H1 (cell line): ENCODE results near the gene CIB2. TPM values are rescaled to one million over a fixed set of nuclear protein-coding genes. Genes with fewer than 3 reads are reported as not detected.

Experiments
- CTCF ChIA-PET: fragments of 300-600 bp; sonication (Branson Sonifier 250); formaldehyde crosslinking; loops from one replicate; lab custom pipeline; 2021; ENCODE audit not compliant: partially characterized antibody; lab: Charles Lee
- POLR2A ChIA-PET: fragments of 300-600 bp; sonication (Branson Sonifier 250); formaldehyde crosslinking; loops from one replicate; lab custom pipeline; 2021; ENCODE audit warnings: inconsistent platforms; ENCODE audit not compliant: partially characterized antibody; lab: Charles Lee
- DNase-seq, 2 experiments: peaks; one replicate each; pipeline versions ENCODE4 v3.0.0 to v3.0.0-alpha.2; 2010 to 2022; ENCODE audit warnings: low spot score in 2 of 2, low read depth in 1 of 2, mixed read lengths in 1 of 2
- FAIRE-seq: peaks from 2 replicates; lab custom pipeline; 2011; peaks lifted over from hg19 to GRCh38; lab: Jason Lieb, UNC
- H2AFZ ChIP-seq: 2 replicates; pipeline ENCODE4 v1.8.1; 2012; ENCODE audit warnings: low read length, inconsistent platforms
- H2AK5ac ChIP-seq: 2 replicates; pipeline ENCODE4 v1.6.1; 2013; ENCODE audit warnings: low read depth, low read length
- H2BK120ac ChIP-seq: replicated peaks from 2 replicates; pipeline ENCODE3; 2013; ENCODE audit warnings: low read depth, low read length, inconsistent platforms
- H2BK12ac ChIP-seq: 2 replicates; pipeline ENCODE4 v1.6.1; 2013; ENCODE audit warnings: low read depth, low read length
- H2BK15ac ChIP-seq: 2 replicates; pipeline ENCODE4 v1.6.1; 2013; ENCODE audit warnings: low read length
- H2BK20ac ChIP-seq: 2 replicates; pipeline ENCODE4 v1.6.1; 2013; ENCODE audit warnings: low read length
- H2BK5ac ChIP-seq: 2 replicates; pipeline ENCODE4 v1.6.1; 2013; ENCODE audit warnings: low read depth, low read length
- H3K14ac ChIP-seq: 2 replicates; pipeline ENCODE4 v1.6.1; 2013; ENCODE audit warnings: inconsistent platforms; ENCODE audit not compliant: insufficient read length
- H3K18ac ChIP-seq: 2 replicates; pipeline ENCODE4 v1.6.1; 2013; ENCODE audit warnings: low read length; ENCODE audit errors: extremely low read depth
- H3K23ac ChIP-seq: 2 replicates; pipeline ENCODE4 v1.6.1; 2013; ENCODE audit warnings: inconsistent platforms; ENCODE audit not compliant: insufficient read length
- H3K23me2 ChIP-seq: 2 replicates; pipeline ENCODE4 v1.6.1; 2013; ENCODE audit warnings: low read depth, low read length
- H3K27ac ChIP-seq: 2 replicates; pipeline ENCODE4 v1.6.1; 2011; ENCODE audit warnings: low read depth, low read length, inconsistent platforms
- H3K27me3 ChIP-seq, 4 experiments: replicated peaks in 1 of 4; 1 replicate in 1 of 4; 2 replicates in 3 of 4; pipeline versions ENCODE4 v1.6.1 to v1.8.1; 2011 to 2013; ENCODE audit warnings: low read length in 3 of 4, mild to moderate bottlenecking in 3 of 4, inconsistent platforms in 2 of 4, mixed read lengths in 2 of 4, moderate library complexity in 1 of 4; ENCODE audit not compliant: control insufficient read depth in 3 of 4, insufficient read depth in 3 of 4; ENCODE audit errors: extremely low read depth in 1 of 4
- H3K36me3 ChIP-seq, 4 experiments: 2 replicates each; pipeline versions ENCODE4 v1.6.1 to v1.8.1; 2011 to 2013; ENCODE audit warnings: mild to moderate bottlenecking in 4 of 4, low read length in 3 of 4, moderate library complexity in 2 of 4, control low read depth in 1 of 4, inconsistent platforms in 1 of 4; ENCODE audit not compliant: insufficient read depth in 4 of 4, control insufficient read depth in 2 of 4
- H3K4ac ChIP-seq: replicated peaks from 2 replicates; pipeline ENCODE3; 2013; ENCODE audit warnings: low read length, low read depth, mixed read lengths, inconsistent platforms; ENCODE audit not compliant: insufficient read length
- H3K4me1 ChIP-seq, 4 experiments: replicated peaks in 1 of 4; 1 replicate in 1 of 4; 2 replicates in 3 of 4; pipeline versions ENCODE4 v1.6.1 to v1.8.1; 2011 to 2013; ENCODE audit warnings: low read length in 3 of 4, inconsistent platforms in 2 of 4, mixed read lengths in 1 of 4; ENCODE audit not compliant: insufficient read depth in 4 of 4, control insufficient read depth in 3 of 4
- H3K4me2 ChIP-seq, 2 experiments: 2 replicates each; pipeline versions ENCODE4 v1.6.1 to v1.8.1; 2011 to 2013; ENCODE audit warnings: low read depth in 2 of 2, low read length in 2 of 2, control low read depth in 1 of 2, inconsistent platforms in 1 of 2, mild to moderate bottlenecking in 1 of 2; ENCODE audit not compliant: insufficient read depth in 1 of 2
- H3K4me3 ChIP-seq, 4 experiments: fragments of 200-600, 300-600 bp in 1 of 4; sonication (generic), shearing (Covaris generic), sonication (Bioruptor Twin) in 1 of 4; 2 replicates each; pipeline versions ENCODE4 v1.5.1 to v1.8.1; 2011 to 2016; ENCODE audit warnings: low read length in 4 of 4, low read depth in 3 of 4, control low read depth in 2 of 4, inconsistent platforms in 2 of 4, mild to moderate bottlenecking in 2 of 4, mixed read lengths in 1 of 4, moderate library complexity in 1 of 4; ENCODE audit not compliant: insufficient read depth in 2 of 4; ENCODE audit errors: extremely low read depth in 1 of 4
- H3K56ac ChIP-seq: replicated peaks from 2 replicates; pipeline ENCODE3; 2013; ENCODE audit warnings: low read depth, mild to moderate bottlenecking, mixed read lengths, low read length, inconsistent platforms; ENCODE audit not compliant: insufficient read length
- H3K79me1 ChIP-seq: 2 replicates; pipeline ENCODE4 v1.6.1; 2013; ENCODE audit warnings: low read depth, low read length, control low read depth
- H3K79me2 ChIP-seq, 2 experiments: 2 replicates each; pipeline versions ENCODE4 v1.6.1 to v1.8.1; 2012 to 2013; ENCODE audit warnings: low read length in 2 of 2, mild to moderate bottlenecking in 2 of 2, inconsistent platforms in 1 of 2; ENCODE audit not compliant: insufficient read depth in 2 of 2, control insufficient read depth in 1 of 2
- H3K9ac ChIP-seq, 4 experiments: replicated peaks in 1 of 4; 1 replicate in 1 of 4; 2 replicates in 3 of 4; pipeline versions ENCODE4 v1.6.1 to v1.8.1; 2011 to 2013; ENCODE audit warnings: low read depth in 3 of 4, low read length in 3 of 4, control low read depth in 2 of 4, mild to moderate bottlenecking in 2 of 4, moderate library complexity in 2 of 4, inconsistent platforms in 1 of 4; ENCODE audit errors: extremely low read depth in 1 of 4
- H3K9me3 ChIP-seq, 2 experiments: 2 replicates each; pipeline versions ENCODE4 v1.6.1 to v1.8.1; 2012 to 2013; ENCODE audit warnings: mild to moderate bottlenecking in 2 of 2, moderate library complexity in 2 of 2, control low read depth in 1 of 2, inconsistent platforms in 1 of 2, low read depth in 1 of 2, low read length in 1 of 2, mixed read lengths in 1 of 2; ENCODE audit not compliant: insufficient read depth in 2 of 2
- H4K20me1 ChIP-seq, 2 experiments: replicated peaks in 1 of 2; 2 replicates each; pipeline versions ENCODE3 to v1.8.1; 2011 to 2013; ENCODE audit warnings: inconsistent platforms in 2 of 2, low read length in 2 of 2, mild to moderate bottlenecking in 1 of 2; ENCODE audit not compliant: insufficient read depth in 2 of 2, control insufficient read depth in 1 of 2
- H4K5ac ChIP-seq: 2 replicates; pipeline ENCODE4 v1.6.1; 2013; ENCODE audit warnings: low read length, low read depth, mixed read lengths, inconsistent platforms; ENCODE audit not compliant: insufficient read length
- H4K8ac ChIP-seq: 2 replicates; pipeline ENCODE4 v1.8.0; 2013; ENCODE audit warnings: mild to moderate bottlenecking, moderate library complexity, low read length, inconsistent platforms; ENCODE audit not compliant: insufficient read depth; ENCODE audit errors: extremely low read depth
- H4K91ac ChIP-seq: replicated peaks from 2 replicates; pipeline ENCODE3; 2013; ENCODE audit warnings: low read length, mixed read lengths, inconsistent platforms; ENCODE audit not compliant: insufficient read length
- CEBPB ChIP-seq: IDR thresholded peaks from 2 replicates; pipeline ENCODE4 v1.6.1; 2012; ENCODE audit warnings: low read depth, low read length
- JUND ChIP-seq: IDR thresholded peaks from 2 replicates; pipeline ENCODE4 v1.6.1; 2011; ENCODE audit warnings: mild to moderate bottlenecking, improper control_type of control experiment, low read length
- SIN3A ChIP-seq, 2 experiments: IDR thresholded peaks in 1 of 2; conservative IDR thresholded peaks in 1 of 2; 2 replicates each; pipeline ENCODE4 v1.6.1; 2011 to 2012; ENCODE audit warnings: low read length in 2 of 2, improper control_type of control experiment in 1 of 2, low read depth in 1 of 2, mild to moderate bottlenecking in 1 of 2
- WGBS, 2 experiments: shearing (Covaris generic) in 1 of 2; methylation state at CpG; one replicate each; pipeline versions ENCODE4 v1.1.6 to v1.1.7; 2013 to 2015; ENCODE audit warnings: low lambda C conversion rate in 2 of 2, mixed read lengths in 2 of 2, inconsistent platforms in 1 of 2, low coverage in 1 of 2, missing lambda C conversion rate in 1 of 2; ENCODE audit not compliant: insufficient replicate concordance in 2 of 2, insufficient coverage in 1 of 2, insufficient read length in 1 of 2; ENCODE audit errors: extremely low coverage in 1 of 2, missing lambda C conversion rate in 1 of 2; 5-methylcytosine and 5-hydroxymethylcytosine counted together
- polyA plus RNA-seq, 7 experiments: library from polyadenylated mRNA; depleted of rRNA in 3 of 7; stranded (reverse) in 5 of 7; unstranded in 2 of 7; fragments of >200 nt in 5 of 7; fragments of 200-250 nt in 2 of 7; gene quantifications; 1 replicate in 5 of 7; 2 replicates in 1 of 7; 4 replicates in 1 of 7; pipeline versions ENCODE4 v1.2.1 to v1.2.3, GENCODE V29; 2011 to 2013; ENCODE audit warnings: missing spikeins in 2 of 7, mixed read lengths in 2 of 7
- total RNA-seq: library from RNA; stranded (reverse); fragmentation: NEBNext Ultra II Directional; extraction: Animal tissue kit (Norgen Biotek cat#: 25700); gene quantifications from 2 replicates; pipeline ENCODE4 v1.2.1, GENCODE V29; 2021

CIB2 gene
- total and polyA plus RNA-seq, 2 of the 8 experiments (the other 6 are each of a cell fraction or from before 2014, with no cell fraction given) = 41.5 to 45.8 TPM

- no peaks in the 10 kb centered on the region for H3K9me3 ChIP-seq
- no peak overlapping the region for H2BK12ac ChIP-seq
- no peaks in the 10 kb centered on the region for H3K36me3 ChIP-seq
- no peak overlapping the region for H3K56ac ChIP-seq
- no peak overlapping the region for H2AFZ ChIP-seq
- no peak overlapping the region for H3K27ac ChIP-seq
- no peak overlapping the region for H3K23ac ChIP-seq
- peaks cover 11 to 32% (median 24%) of the 10 kb centered on the region in 4 experiments for H3K4me1 ChIP-seq
- H3K4me3 ChIP-seq = no peak overlapping the region
- H2BK120ac ChIP-seq = no peak overlapping the region
- H4K20me1 ChIP-seq = peaks cover 0 to 11% of the 10 kb centered on the region in 2 experiments
- H3K79me1 ChIP-seq = peaks cover 5% of the 10 kb centered on the region
- POLR2A ChIA-PET = interaction anchor here (1.0 kb wide), 1 partner anchor 10 kb away, joined by 3 read pairs; no protein-coding TSS in a partner anchor
- no peak overlapping the region for H3K4ac ChIP-seq
- H3K23me2 ChIP-seq = no peaks in the 10 kb centered on the region; the same call in 1 of the 2 replicates
- H3K79me2 ChIP-seq = peaks cover 3 to 55% of the 10 kb centered on the region in 2 experiments; a peak in 3 of 4 replicates
- H3K14ac ChIP-seq = no peak overlapping the region
- H3K9ac ChIP-seq = no peak overlapping the region
- H3K4me2 ChIP-seq = peak overlapping the region in 1 of 2 experiments; percentile 2; a peak in 2 of 4 replicates
- H2BK5ac ChIP-seq = no peak overlapping the region
- CTCF ChIA-PET = interaction anchor here (1.0 to 1.7 kb wide), 6 partner anchors 16 to 107 kb away, joined by 3 to 5 read pairs (median 4); no protein-coding TSS in a partner anchor
- WGBS, 2 experiments = 65% methylated on average over 7 of the region's 7 CpGs; no CpG with 5 or more reads in 1 of the 2 experiments
- H4K91ac ChIP-seq = no peak overlapping the region
- peak overlapping the region; percentile 16; the same call in 1 of the 2 replicates for H3K18ac ChIP-seq
- no peak overlapping the region for H4K5ac ChIP-seq
- no peak overlapping the region for H2BK15ac ChIP-seq
- H4K8ac ChIP-seq = no peak overlapping the region
- H3K27me3 ChIP-seq = no peaks in the 10 kb centered on the region; a peak in 1 of 7 replicates
- no peak for FAIRE-seq
- H2BK20ac ChIP-seq = no peak overlapping the region
- no peak for DNase-seq
- H2AK5ac ChIP-seq = no peak overlapping the region
- TF ChIP-seq SIN3A (conservative IDR thresholded peaks at IDR 0.05 in 1 of 2, IDR thresholded peaks at IDR 0.05 in 1 of 2; ENCODE audit: low read depth in 1 of 2, low read length in 2 of 2) (no peak), CEBPB (no peak), JUND (no peak)
Observed at GRCh38 chr15:78065973-78066946, 65.0 kb downstream of the CIB2 start.
